ENCODE data around the gene TMEM184C. TPM values are rescaled to one million over a fixed set of nuclear protein-coding genes. Genes with fewer than 3 reads are reported as not detected.

Gene TMEM184C
- total RNA-seq (2014; rRNA removed; shearing (Covaris generic)): 18.5 and 22.5 TPM in 2 replicates

DNA sequence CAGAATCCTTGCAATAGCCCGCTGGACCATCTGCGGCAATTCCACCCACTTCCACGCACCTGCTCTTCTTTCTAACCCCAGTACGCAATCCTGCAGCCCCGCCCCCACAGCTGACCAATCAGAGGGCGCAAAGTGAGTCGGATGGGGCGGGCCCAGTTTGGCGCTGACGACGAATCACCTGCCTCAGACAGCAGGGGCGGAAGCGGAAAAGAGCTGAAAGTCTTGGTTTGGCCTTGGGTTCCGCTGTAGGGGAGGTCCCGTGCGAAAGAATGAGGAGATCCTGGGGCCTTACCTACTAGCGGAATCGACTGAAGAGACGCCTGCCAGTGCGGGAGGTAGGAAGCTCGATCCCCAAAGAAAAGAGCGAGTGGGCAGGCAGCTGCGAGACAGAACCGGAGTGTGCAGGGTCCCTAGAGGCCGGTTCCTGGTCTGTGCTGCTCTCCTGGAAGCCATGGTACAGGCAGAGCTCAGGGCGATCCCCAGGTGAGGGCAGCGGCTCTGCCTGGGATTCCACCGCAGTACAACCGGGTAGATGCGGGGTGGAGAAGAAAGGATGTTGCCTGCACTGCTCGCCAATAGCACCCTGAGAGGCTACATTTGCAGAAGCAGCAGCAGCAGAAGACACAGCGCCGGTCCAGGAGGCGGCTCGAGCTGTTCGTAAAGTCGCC, at the start of gene TMEM184C:
TMEM184C (plus strand) TSS at position 225 of the 668 bp plus-strand sequence. CDS start 560 bp downstream, outside the sequence.
- peak; percentile 90 for DNase-seq (ENCODE audit: low read depth)

DNA sequence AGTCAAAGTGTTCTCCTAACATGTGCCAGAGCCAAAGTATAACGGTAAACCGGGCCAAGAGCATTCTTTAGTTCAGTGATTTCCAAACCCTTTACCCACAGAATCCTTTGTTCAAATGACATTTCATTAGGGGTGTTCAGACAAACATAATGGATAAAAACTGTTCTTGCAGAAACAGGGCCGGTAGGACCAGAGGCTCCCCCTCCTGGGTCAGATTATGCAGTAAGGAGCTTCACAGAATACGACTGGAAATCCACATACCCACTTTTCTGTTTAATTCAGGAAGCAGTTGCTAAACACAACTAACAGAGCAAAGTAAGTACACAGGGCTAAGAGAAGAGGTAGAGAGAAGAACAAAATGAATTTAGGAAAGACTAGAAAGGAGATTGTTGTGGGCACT, 46.6 kb upstream of the TMEM184C start:
- DNase-seq (ENCODE audit: low read depth): no peak

DNA sequence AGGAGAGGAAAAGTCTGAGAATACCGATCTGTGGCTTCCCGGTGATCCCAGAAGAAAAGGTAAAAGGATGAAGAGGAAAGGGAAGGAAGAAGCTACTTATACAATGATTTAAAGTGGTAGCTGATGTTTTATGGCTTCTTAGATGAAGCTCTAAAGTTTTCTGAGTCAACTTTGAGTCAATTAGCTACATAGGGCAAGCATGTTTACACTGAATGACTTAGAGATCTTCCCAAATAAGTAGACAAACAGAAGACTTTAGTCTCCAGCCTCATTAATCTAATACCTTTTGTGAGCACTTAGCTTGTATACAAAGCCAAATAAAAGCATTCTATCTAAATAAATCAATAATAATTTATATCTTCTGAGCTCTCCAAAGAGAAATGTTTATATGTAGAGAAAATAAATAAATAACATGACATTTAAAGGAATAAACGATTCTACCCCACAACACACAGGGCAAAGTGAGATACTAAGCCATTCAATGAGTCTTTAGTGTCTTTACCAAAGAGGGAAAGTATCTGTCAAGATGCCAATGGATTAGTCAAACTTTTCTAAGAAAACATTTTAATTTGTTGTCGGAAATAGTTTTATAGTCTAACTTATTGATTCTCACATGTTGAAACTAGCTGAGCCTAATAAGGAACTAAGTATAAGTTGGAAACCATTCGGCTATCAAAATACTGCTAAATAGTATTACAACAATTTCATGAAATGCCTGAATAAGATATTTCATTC, 46.0 kb upstream of the TMEM184C start:
- DNase-seq (ENCODE audit: low read depth): no peak

DNA sequence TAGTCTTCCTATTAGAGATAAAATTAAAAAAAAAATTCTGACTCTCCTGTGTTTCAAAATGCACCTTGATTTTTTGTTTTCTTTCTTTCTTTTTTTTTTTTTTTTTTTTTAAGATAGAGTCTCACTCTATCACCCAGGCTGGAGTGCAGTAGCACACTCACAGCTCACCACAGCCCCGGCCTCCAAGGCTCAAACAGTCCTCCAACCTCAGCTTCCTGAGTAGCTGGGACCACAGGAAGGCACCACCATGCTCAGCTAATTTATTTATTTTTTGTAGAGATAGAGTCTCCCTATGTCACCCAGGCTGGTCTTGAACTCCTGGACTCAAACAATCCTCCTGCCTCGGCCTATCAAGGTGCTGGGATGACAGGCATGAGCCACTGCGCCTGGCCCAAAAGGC, 41.1 kb upstream of the TMEM184C start:
- no peak for DNase-seq (ENCODE audit: low read depth)

DNA sequence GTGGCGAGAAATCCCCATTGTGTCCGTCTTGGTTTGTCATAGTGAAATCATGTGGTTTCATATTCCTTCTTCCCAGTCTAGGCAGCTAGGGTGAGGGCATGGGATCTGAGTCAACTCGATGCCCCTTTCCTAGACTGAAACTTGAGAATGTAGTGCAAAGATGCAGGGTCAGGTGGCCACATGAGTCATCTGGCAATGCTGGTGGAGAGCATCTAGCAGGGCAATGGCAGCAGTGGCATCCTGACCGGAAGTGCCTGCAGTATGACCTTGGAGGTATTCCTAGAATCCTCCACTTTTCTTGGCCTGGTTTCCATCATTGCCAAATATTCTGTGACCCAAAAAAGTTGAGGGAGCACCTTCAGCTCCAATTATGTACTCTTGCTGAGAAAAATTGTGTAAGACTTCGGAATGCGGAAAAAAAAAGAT, 39.1 kb upstream of the TMEM184C start:
- DNase-seq (ENCODE audit: low read depth): peak; percentile 94

DNA sequence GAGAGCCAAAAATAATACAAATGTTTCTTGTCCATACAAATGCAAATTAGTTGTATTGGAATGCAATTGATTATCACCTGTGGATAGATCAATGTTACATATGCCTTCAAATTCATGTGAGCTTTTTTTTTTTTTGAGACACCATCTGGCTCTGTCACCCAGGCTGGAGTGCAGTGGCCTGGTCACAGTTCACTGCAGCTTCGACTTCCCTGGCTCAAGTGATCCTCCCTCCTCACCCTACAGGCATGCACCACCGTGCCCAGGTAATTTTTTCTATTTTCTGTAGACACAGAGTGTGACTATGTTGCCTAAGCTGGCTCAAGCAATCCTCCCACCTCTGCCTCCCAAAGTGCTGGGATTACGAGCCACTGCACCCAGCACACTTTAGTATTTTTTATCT, 38.6 kb upstream of the TMEM184C start:
- DNase-seq (ENCODE audit: low read depth): no peak

DNA sequence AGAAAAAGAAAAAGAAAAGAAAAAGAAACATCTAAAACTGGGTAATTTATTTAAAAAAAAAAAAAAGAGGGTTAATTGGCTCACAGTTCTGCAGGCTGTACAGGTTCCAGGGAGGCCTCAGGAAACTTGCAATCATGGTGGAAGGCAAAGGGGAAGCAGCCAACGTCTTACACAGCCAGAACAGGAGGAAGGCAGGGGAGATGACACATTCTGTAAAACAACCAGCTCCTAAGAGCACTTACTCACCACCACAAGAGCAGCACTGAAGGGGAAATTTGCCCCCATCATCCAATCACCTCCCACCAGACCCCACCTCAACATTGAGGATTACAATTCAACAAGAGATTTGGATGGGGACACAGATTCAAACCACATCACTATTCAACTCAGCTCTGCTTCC, 36.8 kb upstream of the TMEM184C start:
- DNase-seq (ENCODE audit: low read depth): peak; percentile 26

DNA sequence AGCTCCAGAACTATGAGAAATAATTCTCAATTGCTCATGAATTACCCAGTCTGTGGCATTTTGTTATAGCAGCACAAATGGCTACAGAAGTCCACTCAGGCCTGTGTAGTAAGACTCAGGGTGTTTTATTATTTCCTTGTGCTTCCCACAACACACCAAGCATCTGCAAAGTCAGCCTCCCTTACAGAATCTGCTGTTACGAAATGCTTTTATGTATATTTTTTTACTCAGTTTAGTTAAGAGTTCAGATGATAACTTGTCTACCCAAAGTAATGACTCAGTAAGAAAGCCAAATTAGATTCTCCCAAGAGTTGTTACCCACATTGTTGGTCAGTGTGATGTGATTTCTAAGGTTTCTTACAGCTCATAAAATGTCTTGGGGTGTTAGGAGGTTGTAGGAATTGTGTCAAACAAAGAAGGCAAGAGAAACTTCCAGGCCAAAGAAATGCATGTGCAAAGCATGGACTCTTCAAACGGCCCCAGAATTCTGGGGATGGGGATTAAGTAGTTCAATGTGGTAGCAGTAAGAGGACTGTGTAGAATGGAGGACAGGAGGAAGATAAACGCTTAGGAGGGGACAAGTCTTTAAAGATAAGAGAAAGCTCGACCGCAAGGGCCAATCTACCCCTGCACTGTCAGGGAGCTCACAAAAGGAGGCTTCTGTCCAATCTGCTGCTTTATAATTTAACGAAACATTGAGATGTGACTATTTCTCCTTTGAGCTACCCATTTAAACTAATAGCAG, 35.4 kb upstream of the TMEM184C start:
- DNase-seq (ENCODE audit: low read depth): no peak

DNA sequence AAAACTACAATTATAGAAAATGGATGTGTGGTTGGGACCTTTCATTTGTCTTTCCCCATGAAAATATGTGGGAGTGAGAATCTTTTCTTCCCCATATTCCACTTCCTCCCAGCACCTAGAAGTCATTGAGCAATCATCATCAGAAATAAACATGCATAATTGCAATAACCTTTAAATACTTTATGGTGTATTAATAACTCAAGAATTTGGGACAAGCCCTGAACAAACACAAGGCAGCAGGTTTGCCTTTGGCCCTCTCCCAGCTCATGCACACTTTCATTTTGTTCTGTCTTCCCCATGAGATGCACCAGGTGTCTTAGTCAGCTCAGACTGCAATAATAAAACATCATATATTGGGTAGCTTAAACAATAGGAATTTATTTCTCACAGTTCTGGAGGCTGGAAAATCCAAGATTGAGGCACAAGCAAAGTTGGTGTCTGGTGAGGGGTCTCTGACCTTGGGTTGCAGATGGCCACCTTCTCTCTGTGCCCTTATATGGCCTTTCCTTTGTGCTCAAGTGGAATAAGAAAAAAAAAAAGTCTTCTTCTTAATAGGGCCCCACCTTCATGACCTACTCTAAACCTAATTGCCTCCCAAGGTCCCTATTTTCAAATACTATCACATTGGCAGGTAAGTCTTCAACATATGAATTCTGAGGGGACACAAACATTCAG, 34.7 kb upstream of the TMEM184C start:
- DNase-seq (ENCODE audit: low read depth): no peak

DNA sequence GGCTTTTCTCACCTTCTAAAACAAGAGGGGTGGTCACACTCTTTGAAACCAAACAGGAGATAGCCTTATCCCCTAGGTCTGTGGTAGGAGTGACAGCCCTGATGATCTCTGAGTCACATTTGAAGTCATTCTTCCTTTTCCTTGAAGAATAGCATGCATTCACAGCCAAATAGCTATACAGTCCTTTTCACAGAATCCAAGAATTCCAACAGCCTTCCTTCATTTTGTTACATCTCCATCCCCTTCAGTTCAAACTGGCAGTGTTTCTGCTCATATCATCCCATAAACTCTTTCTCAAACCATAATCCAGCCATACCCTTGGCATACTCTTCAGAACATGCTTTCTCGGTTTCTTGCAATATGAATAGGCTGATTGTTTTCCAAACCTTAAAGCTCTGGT, 33.3 kb upstream of the TMEM184C start:
- no peak for DNase-seq (ENCODE audit: low read depth)

DNA sequence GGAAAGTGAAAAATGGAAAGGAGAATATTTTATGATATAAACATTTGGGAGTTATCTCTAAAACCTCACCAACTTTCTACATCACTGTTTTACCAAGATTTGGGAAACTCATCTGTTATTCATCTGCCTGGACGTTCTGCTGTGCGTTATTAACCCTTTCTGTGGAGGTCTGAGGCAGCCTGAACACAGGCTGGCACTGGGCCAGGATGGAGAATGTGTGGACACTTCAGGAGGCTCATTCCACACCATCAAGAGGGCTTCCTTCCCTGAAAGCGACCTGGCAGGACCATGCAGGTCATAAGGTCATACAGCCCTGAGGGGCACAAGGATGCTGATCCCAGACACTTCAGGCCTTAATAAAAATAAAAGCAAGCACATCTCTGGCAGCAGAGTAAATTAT, 31.2 kb upstream of the TMEM184C start:
- DNase-seq (ENCODE audit: low read depth): no peak

DNA sequence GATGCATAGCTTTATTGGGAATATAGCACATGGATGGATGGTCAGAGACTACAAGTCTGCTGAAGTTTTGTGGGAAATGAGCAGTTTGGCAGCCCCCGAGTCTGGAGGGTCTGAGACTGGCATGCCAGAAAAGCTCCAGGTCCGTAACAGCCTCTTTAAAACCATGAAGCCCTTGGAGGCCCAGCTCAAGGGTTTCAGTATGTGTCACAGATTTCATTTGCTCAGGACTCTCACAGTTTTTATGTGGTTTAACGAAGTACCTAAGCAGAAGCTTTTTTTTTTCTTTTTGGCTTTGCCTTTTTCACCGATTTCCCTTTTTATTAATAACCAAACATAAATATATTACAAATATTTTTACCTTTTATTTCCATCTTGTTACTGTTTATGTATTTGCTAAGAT, 30.6 kb upstream of the TMEM184C start:
- DNase-seq (ENCODE audit: low read depth): no peak

DNA sequence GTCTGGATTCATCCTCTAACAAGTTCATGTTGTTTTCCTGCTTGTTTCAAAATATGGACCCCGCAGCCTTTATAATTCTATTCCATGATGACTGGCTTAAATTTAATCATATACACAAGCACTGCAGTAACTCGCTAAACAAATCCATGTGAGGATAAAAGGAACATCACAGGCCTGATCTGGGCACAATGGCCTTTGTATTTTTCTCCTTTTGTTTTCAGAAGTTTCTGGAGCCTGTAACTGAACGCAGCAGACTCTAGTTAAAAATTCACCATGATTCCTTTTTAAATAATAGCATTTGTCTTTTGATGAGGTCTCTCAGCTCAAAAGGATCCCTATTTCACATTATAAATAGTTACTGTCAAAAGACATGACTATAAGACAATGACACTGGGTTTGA, 30.2 kb upstream of the TMEM184C start:
- no peak for DNase-seq (ENCODE audit: low read depth)

DNA sequence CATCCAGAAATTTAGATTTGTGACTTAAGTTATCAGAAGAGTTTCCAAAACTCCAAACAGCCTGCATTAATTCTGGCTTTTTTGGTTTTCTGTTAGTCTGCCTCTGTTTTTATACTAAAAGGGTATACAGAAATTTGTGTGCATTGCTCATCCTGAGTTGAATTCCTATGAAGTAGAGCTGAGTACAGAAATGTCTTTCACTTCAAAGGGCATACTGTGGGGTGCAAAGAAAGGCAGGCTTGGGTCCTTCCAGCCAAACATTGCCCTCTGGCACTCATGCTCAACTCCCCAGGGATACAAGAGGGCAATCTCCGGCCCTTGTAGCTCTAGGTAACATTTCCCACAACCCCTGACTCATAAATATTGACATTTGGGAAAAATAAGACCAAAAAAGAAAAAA, 27.6 kb upstream of the TMEM184C start:
- no peak for DNase-seq (ENCODE audit: low read depth)

DNA sequence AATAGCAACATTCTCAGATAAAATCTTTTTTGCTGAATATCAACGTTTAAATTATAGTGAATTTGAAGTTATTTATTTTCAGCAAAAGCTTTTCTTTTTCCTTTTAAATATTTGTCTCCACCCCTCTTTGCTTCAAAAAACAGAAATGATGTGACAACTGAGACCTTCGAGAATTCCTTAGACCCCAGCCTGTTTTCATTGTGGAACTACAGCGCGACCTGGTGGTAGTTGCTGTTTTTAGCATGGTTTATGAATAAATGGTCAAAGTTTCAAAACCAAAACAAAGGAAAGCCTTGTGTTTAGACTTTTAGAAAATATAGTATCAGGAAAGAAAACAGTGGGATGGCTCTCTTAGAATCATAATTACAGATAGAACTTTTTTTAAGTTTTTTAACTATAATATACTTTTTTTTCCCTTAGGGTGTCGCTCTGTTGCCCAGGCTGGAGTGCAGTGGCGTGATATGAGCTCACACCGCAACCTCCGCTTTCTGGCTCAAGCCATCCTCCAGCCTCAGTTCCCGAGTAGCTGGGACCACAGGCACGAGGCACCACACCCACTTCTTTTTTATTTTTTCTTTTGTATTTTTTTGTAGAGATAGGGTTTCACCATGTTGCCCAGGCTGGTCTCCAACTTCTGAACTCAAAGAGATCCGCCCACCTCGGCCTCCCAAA, 26.8 kb upstream of the TMEM184C start:
- DNase-seq (ENCODE audit: low read depth): peak; percentile 57

DNA sequence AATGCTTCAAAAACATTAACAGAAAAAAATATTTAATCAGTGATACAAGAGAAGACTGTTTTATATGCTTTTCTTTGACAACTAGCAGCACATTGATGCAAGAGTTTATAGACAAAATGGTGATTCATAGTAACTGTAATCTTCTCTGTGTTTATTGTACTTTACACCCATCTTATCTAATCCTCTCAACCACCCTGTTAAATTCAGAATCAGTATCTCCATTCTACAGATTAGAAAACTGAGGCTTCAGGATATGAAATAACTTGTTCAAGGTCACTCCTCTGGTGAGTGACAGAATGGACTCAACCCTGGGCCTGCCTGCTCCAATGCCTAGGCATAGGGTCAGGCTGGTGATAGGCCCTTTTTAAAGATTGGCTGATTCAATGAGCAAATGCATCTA, 26.1 kb upstream of the TMEM184C start:
- no peak for DNase-seq (ENCODE audit: low read depth)

DNA sequence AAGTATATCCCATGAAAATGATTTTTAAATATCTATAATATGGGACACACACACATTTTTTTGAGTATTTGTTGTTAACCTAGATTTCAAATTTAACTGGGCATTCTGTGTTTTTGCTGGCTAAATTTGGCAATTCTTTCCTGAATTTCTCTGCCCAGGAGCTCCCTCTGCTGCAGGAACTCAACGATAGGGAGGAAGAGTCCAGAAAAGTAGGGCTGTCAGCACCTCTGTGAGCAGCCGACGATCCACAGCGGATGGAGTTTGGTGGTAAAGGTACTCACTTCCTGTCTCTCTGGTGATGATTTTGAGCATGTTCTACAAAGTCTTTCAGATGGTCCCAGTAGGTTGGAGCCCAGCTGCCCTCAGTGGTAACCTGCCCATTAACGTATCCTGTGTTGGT, 23.1 kb upstream of the TMEM184C start:
- DNase-seq (ENCODE audit: low read depth): no peak

DNA sequence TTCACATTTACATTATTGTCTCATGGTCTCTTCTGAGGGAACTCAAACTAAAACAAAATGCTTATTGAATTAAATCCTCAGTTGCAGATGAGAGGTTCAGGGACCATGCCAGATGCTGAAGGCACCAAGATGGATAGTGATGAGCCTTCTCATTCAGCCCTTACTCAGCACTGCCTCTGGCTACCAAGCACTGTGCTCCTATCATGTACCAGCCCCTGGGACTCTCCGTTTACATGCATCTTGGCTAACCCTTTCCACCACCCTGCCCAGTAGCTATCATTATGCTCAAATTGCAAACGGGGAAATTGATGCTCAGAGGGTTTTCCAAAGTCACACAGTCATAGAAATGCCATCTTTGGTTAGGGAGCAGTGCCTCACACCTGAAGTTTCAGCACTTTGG, 22.6 kb upstream of the TMEM184C start:
- no peak for DNase-seq (ENCODE audit: low read depth)

DNA sequence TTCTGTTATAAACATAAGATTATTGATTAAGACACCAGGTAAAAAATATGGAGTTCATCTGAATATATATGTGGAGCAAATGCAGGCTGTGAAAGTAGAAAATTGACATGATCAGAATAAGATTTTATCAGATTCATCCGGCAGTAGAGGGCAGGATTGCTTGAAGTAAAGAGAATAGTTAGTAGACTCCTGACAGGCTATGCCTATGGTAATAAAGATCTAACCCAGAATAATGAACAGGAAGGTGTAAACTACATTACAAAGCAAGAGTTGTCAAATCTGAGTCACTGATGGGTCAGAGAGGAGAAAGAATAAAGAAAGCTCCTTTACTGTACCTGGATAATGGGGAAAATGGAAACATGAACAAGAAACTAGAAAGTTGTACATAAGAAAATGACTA, 20.8 kb upstream of the TMEM184C start:
- DNase-seq (ENCODE audit: low read depth): no peak

DNA sequence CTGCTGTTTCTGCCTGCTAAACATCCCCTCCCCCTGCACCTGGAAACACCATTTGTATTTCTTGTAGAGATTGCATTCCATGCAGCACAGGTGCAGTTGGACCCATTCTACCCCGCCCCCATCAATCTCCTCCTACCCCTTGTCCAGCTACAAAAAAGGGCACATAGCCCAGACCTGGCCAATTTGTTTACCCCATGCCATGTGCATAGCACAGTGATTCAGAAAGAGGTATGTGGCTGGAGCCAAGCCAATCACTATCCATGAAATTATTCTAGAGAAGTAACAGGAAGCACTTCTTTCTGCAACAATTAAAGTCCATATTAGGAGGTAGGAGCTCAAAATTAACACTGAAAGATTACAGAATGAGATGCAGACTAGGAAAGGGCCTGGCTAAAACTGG, 20.2 kb upstream of the TMEM184C start:
- peak; percentile 80 for DNase-seq (ENCODE audit: low read depth)

DNA sequence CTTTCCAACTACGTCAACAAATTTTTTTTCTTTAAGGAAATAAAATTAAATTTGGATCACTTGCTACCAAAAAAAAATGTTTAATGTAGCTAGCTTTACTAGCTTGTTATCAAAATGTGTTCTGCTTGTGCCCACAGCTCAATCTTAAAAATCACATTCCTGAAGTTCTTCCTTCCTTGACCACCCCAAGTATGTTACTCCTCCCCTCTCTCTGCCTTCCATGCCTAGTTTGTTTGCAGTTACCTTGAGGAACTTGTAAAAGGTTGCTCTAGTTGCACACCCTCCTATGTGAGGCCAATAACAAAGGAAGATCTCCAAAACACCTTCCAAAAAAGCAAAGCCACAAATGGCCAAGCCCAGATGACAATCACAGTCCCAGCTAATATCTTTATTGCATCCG, 19.6 kb upstream of the TMEM184C start:
- DNase-seq (ENCODE audit: low read depth): no peak

DNA sequence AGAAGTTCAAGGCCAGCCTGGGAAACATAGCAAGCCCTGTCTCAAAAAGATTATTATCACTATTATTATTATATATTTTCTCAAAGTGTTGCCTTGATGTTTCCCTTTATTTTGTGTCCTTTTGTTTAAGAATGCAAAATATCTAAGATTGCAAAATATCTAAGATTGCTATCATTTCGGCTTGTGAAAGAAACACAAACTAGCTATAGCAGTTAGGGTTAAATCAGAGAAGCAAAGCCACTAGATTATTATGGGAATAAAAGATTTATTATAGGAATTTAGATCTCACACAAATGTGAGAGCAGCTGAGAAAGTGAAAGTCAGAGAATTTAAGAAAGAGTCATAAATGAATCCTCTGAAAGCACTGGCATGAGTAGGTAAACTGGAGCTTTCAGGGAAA, 18.0 kb upstream of the TMEM184C start:
- no peak for DNase-seq (ENCODE audit: low read depth)

Data from RPMI7951 (cell line).